Measurements from ENCODE around the gene RITA1. TPM values are rescaled to one million over a fixed set of nuclear protein-coding genes. Genes with fewer than 3 reads are reported as not detected.
A peak's percentile ranks its signal among the peaks of the same experiment; 100 is the strongest.

Gene RITA1
- total RNA-seq, 1 donor = 27.6 TPM

GRCh38 chr12:113161415-113162016, 24.0 kb upstream of the RITA1 start:
- H3K4me3 ChIP-seq (ENCODE audit: low read depth, low read length) = no peak overlapping the region
- TF ChIP-seq CTCF (IDR thresholded peaks at IDR 0.05; ENCODE audit: insufficient read depth, low read depth, low read length) = no peak
- DNase-seq (ENCODE audit: low read depth) = no peak

GRCh38 chr12:113162102-113163029, 23.2 kb upstream of the RITA1 start:
- DNase-seq (ENCODE audit: low read depth) = peak; percentile 33
- H3K4me3 ChIP-seq (ENCODE audit: low read depth, low read length) = no peak overlapping the region

GRCh38 chr12:113163030-113163360, 22.5 kb upstream of the RITA1 start:
- no peak for DNase-seq (ENCODE audit: low read depth)
- no peak overlapping the region for H3K4me3 ChIP-seq (ENCODE audit: low read depth, low read length)
- TF ChIP-seq CTCF (IDR thresholded peaks at IDR 0.05; ENCODE audit: insufficient read depth, low read depth, low read length) = no peak

More at GRCh38 chr12:113162102-113163029, 23.2 kb upstream of the RITA1 start:
- no peak for TF ChIP-seq CTCF (IDR thresholded peaks at IDR 0.05; ENCODE audit: insufficient read depth, low read depth, low read length)

GRCh38 chr12:113164014-113164413, 21.5 kb upstream of the RITA1 start:
- TF ChIP-seq CTCF (IDR thresholded peaks at IDR 0.05; ENCODE audit: insufficient read depth, low read depth, low read length) = no peak
- DNase-seq (ENCODE audit: low read depth) = no peak
- no peak overlapping the region for H3K4me3 ChIP-seq (ENCODE audit: low read depth, low read length)

- no peak for DNase-seq (ENCODE audit: low read depth)
- H3K4me3 ChIP-seq (ENCODE audit: low read depth, low read length) = no peak overlapping the region
- TF ChIP-seq CTCF (IDR thresholded peaks at IDR 0.05; ENCODE audit: insufficient read depth, low read depth, low read length) = no peak
These were observed 19.7 kb upstream of the RITA1 start for GRCh38 chr12:113165521-113166450.

- no peak for DNase-seq (ENCODE audit: low read depth)
These were observed 17.7 kb upstream of the RITA1 start for GRCh38 chr12:113167868-113168267.

More at GRCh38 chr12:113167868-113168267, 17.7 kb upstream of the RITA1 start:
- H3K4me3 ChIP-seq (ENCODE audit: low read depth, low read length) = no peak overlapping the region
- TF ChIP-seq CTCF (IDR thresholded peaks at IDR 0.05; ENCODE audit: insufficient read depth, low read depth, low read length) = no peak
